Nephron (organoid): ENCODE results near the gene PNMA5.
"Not testable (repeated sequence)": the region's sequence is repeated elsewhere in the genome, so short reads cannot be mapped to it uniquely, and the experiment has no call there.

Source experiments
- H3K27ac Mint-ChIP-seq, 3 experiments: 2 replicates each; pipeline ENCODE4 v1.8.0; 2020; ENCODE audit warnings: mixed read lengths in 3 of 3, mild to moderate bottlenecking in 2 of 3, moderate library complexity in 1 of 3
- H3K27me3 Mint-ChIP-seq: 2 replicates; pipeline ENCODE4 v1.8.0; 2021; ENCODE audit warnings: low read depth, mild to moderate bottlenecking, moderate library complexity, mixed read lengths
- H3K36me3 Mint-ChIP-seq: 2 replicates; pipeline ENCODE4 v1.8.0; 2020; ENCODE audit warnings: low read depth, mixed read lengths
- H3K4me1 Mint-ChIP-seq: 2 replicates; pipeline ENCODE4 v1.8.0; 2020; ENCODE audit warnings: mixed read lengths
- H3K4me3 Mint-ChIP-seq, 3 experiments: 2 replicates each; pipeline ENCODE4 v1.8.0; 2020; ENCODE audit warnings: mild to moderate bottlenecking in 3 of 3, mixed read lengths in 3 of 3, moderate library complexity in 2 of 3
- H3K9me3 Mint-ChIP-seq: 2 replicates; pipeline ENCODE4 v1.8.0; 2020; ENCODE audit warnings: mixed read lengths
- TF ChIP-seq, protein P1 (sequence below), 3 experiments: fragments of 200-600 bp; sonication (generic); IDR thresholded peaks; one replicate each; pipeline ENCODE4 v1.5.0; 2021; ENCODE audit warnings: antibody characterized with exemption in 3 of 3; ENCODE audit not compliant: unreplicated experiment in 3 of 3

Gene PNMA5

GRCh38 chrX:152991123-152991522, 2.8 kb downstream of the PNMA5 start:
- Mint-ChIP-seq H3K4me3 (no peak overlapping the region), H3K9me3 (peaks cover 7% of the 10 kb centered on the region), H3K36me3 (no peaks in the 10 kb centered on the region), H3K27me3 (no peaks in the 10 kb centered on the region), H3K4me1 (no peaks in the 10 kb centered on the region), H3K27ac (no peak overlapping the region)
- TF ChIP-seq, protein P1, sequence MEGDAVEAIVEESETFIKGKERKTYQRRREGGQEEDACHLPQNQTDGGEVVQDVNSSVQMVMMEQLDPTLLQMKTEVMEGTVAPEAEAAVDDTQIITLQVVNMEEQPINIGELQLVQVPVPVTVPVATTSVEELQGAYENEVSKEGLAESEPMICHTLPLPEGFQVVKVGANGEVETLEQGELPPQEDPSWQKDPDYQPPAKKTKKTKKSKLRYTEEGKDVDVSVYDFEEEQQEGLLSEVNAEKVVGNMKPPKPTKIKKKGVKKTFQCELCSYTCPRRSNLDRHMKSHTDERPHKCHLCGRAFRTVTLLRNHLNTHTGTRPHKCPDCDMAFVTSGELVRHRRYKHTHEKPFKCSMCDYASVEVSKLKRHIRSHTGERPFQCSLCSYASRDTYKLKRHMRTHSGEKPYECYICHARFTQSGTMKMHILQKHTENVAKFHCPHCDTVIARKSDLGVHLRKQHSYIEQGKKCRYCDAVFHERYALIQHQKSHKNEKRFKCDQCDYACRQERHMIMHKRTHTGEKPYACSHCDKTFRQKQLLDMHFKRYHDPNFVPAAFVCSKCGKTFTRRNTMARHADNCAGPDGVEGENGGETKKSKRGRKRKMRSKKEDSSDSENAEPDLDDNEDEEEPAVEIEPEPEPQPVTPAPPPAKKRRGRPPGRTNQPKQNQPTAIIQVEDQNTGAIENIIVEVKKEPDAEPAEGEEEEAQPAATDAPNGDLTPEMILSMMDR (IDR thresholded peaks at IDR 0.05; ENCODE audit: unreplicated experiment in 3 of 3) = no peak

DNA sequence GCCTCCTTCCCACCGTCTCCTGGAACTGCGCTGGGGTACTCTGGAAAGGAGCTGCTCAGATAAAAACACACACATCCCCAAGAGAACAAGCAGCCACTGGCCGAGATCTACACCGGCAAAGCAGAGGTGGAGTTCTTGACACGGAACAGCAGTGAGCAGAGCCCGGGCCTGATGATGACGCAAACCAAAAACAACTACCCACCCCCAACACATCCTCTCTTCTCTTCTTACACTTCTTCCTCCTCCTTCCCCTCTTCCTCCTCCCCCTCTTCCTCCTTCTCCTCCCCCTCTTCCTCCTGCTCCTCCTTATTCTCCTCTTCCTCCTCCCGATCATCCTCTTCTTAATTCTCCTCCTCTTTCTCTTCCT, 4.6 kb downstream of the PNMA5 start:
- Mint-ChIP-seq H3K4me3 (no peak overlapping the region), H3K36me3 (no peaks in the 10 kb centered on the region), H3K4me1 (no peaks in the 10 kb centered on the region), H3K9me3 (peaks cover 5% of the 10 kb centered on the region), H3K27me3 (no peaks in the 10 kb centered on the region), H3K27ac (peak overlapping the region in 1 of 3 experiments; percentile 54)
- TF ChIP-seq, protein P1 (IDR thresholded peaks at IDR 0.05; ENCODE audit: unreplicated experiment in 3 of 3) = no peak

- Mint-ChIP-seq H3K4me3 (no peak overlapping the region), H3K36me3 (no peaks in the 10 kb centered on the region), H3K27me3 (no peaks in the 10 kb centered on the region), H3K27ac (peak overlapping the region in 1 of 3 experiments; percentile 54), H3K9me3 (peaks cover 5% of the 10 kb centered on the region), H3K4me1 (no peaks in the 10 kb centered on the region)
- TF ChIP-seq, protein P1 (IDR thresholded peaks at IDR 0.05; ENCODE audit: unreplicated experiment in 3 of 3) = no peak
Observed at GRCh38 chrX:152988536-152989291, 5.2 kb downstream of the PNMA5 start.

- H3K4me3 Mint-ChIP-seq = no peak overlapping the region
- no peak overlapping the region for H3K27ac Mint-ChIP-seq
- H3K4me1 Mint-ChIP-seq = no peaks in the 10 kb centered on the region
- peaks cover 5% of the 10 kb centered on the region for H3K9me3 Mint-ChIP-seq
- H3K27me3 Mint-ChIP-seq = no peaks in the 10 kb centered on the region
- H3K36me3 Mint-ChIP-seq = no peaks in the 10 kb centered on the region
- TF ChIP-seq, protein P1 (IDR thresholded peaks at IDR 0.05; ENCODE audit: unreplicated experiment in 3 of 3) = no peak
Observed at GRCh38 chrX:152987801-152988200, 6.1 kb downstream of the PNMA5 start.

- H3K4me1 Mint-ChIP-seq, H3K27ac Mint-ChIP-seq, H3K9me3 Mint-ChIP-seq, H3K27me3 Mint-ChIP-seq, H3K36me3 Mint-ChIP-seq, H3K4me3 Mint-ChIP-seq: not testable (repeated sequence)
Observed at GRCh38 chrX:152987156-152987555, 6.8 kb downstream of the PNMA5 start.

- H3K4me1 Mint-ChIP-seq, H3K27me3 Mint-ChIP-seq, H3K27ac Mint-ChIP-seq, H3K36me3 Mint-ChIP-seq, H3K9me3 Mint-ChIP-seq, H3K4me3 Mint-ChIP-seq: not testable (repeated sequence)
Observed at GRCh38 chrX:152985383-152985782, 8.5 kb downstream of the PNMA5 start.

- no peaks in the 10 kb centered on the region for H3K27me3 Mint-ChIP-seq
- TF ChIP-seq, protein P1 (IDR thresholded peaks at IDR 0.05; ENCODE audit: unreplicated experiment in 3 of 3) = no peak
- peaks cover 13% of the 10 kb centered on the region for H3K36me3 Mint-ChIP-seq
- no peaks in the 10 kb centered on the region for H3K4me1 Mint-ChIP-seq
- H3K27ac Mint-ChIP-seq = no peak overlapping the region
- peaks cover 13% of the 10 kb centered on the region for H3K9me3 Mint-ChIP-seq
- H3K4me3 Mint-ChIP-seq = no peak overlapping the region
Observed at GRCh38 chrX:152968193-152968592, 25.7 kb downstream of the PNMA5 start.
